IMR-90 (cell line): ENCODE measurements around the gene GABRB1. TPM values are rescaled to one million over a fixed set of nuclear protein-coding genes. Genes with fewer than 3 reads are reported as not detected.

Experiments
- ATAC-seq: fragments of 200-7000 bp; cut with Tn5 transposase; 2 replicates; pipeline ENCODE4 v1.9.1; 2020; ENCODE audit warnings: low read depth, mild to moderate bottlenecking, moderate library complexity
- BruUV-seq: library from RNA; stranded (reverse); fragments of 400-500 nt; replicated peaks from 2 replicates; lab custom pipeline; 2021; lab: Mats Ljungman, UMichigan
- CTCF ChIA-PET: fragments of 300-600 bp; formaldehyde crosslinking; extraction: SDS; loops from one replicate; lab custom pipeline; 2021; ENCODE audit warnings: antibody characterized with exemption; lab: Yijun Ruan, JAX
- POLR2A ChIA-PET: fragments of 300-600 bp; sonication (Branson Sonifier 250); formaldehyde crosslinking; loops from one replicate; lab custom pipeline; 2022; ENCODE audit warnings: antibody characterized with exemption; ENCODE audit not compliant: unreplicated experiment; lab: Charles Lee
- DNase-seq: peaks from one replicate; pipeline ENCODE4 v3.0.0; 2013
- H2AFZ ChIP-seq: replicated peaks from 2 replicates; pipeline ENCODE3; 2013; ENCODE audit warnings: low read length, mild to moderate bottlenecking; ENCODE audit not compliant: poor library complexity
- H2AK5ac ChIP-seq: 2 replicates; pipeline ENCODE4 v1.6.1; 2013; ENCODE audit warnings: low read depth, low read length, inconsistent platforms
- H2AK9ac ChIP-seq: replicated peaks from 2 replicates; pipeline ENCODE3; 2013; ENCODE audit warnings: mild to moderate bottlenecking, low read depth, low read length, moderate library complexity; ENCODE audit not compliant: poor library complexity
- H2BK120ac ChIP-seq: 2 replicates; pipeline ENCODE4 v1.6.1; 2013; ENCODE audit warnings: low read depth, low read length, inconsistent platforms
- H2BK15ac ChIP-seq: 3 replicates; pipeline ENCODE4 v1.6.1; 2013; ENCODE audit warnings: low read depth, low read length, inconsistent platforms
- H2BK20ac ChIP-seq: 2 replicates; pipeline ENCODE4 v1.6.1; 2013; ENCODE audit warnings: low read depth, mild to moderate bottlenecking, inconsistent platforms, low read length, moderate library complexity
- H2BK5ac ChIP-seq: 2 replicates; pipeline ENCODE4 v1.6.1; 2013; ENCODE audit warnings: mild to moderate bottlenecking, low read depth, low read length, inconsistent platforms; ENCODE audit not compliant: poor library complexity, severe bottlenecking
- H3K14ac ChIP-seq: replicated peaks from 2 replicates; pipeline ENCODE4 v1.6.1; 2013; ENCODE audit warnings: low read depth, low read length, inconsistent platforms
- H3K18ac ChIP-seq: 2 replicates; pipeline ENCODE4 v1.6.1; 2013; ENCODE audit warnings: low read depth, low read length, control low read depth
- H3K23ac ChIP-seq: 2 replicates; pipeline ENCODE4 v1.6.1; 2013; ENCODE audit warnings: low read depth, low read length, inconsistent platforms
- H3K27ac ChIP-seq: 2 replicates; pipeline ENCODE4 v1.5.1; 2013; ENCODE audit warnings: mild to moderate bottlenecking, control low read depth, low read length; ENCODE audit not compliant: insufficient read depth
- H3K27me3 ChIP-seq: 2 replicates; pipeline ENCODE4 v1.6.1; 2013; ENCODE audit warnings: low read length; ENCODE audit not compliant: control insufficient read depth, insufficient read depth
- H3K36me3 ChIP-seq: 2 replicates; pipeline ENCODE4 v1.6.1; 2013; ENCODE audit warnings: low read length, mixed read lengths; ENCODE audit not compliant: control insufficient read depth, insufficient read depth
- H3K4ac ChIP-seq: 2 replicates; pipeline ENCODE4 v1.6.1; 2013; ENCODE audit warnings: low read depth, low read length, inconsistent platforms
- H3K4me1 ChIP-seq: 2 replicates; pipeline ENCODE4 v1.6.1; 2013; ENCODE audit warnings: low read length, mixed read lengths; ENCODE audit not compliant: control insufficient read depth, insufficient read depth
- H3K4me2 ChIP-seq: 2 replicates; pipeline ENCODE4 v1.6.1; 2013; ENCODE audit warnings: low read depth, mild to moderate bottlenecking, control low read depth, low read length, moderate library complexity
- H3K4me3 ChIP-seq: 2 replicates; pipeline ENCODE4 v1.5.1; 2013; ENCODE audit warnings: low read depth, mild to moderate bottlenecking, control low read depth, low read length, moderate library complexity; ENCODE audit not compliant: insufficient read depth
- H3K56ac ChIP-seq: 2 replicates; pipeline ENCODE4 v1.6.1; 2013; ENCODE audit warnings: low read length, inconsistent platforms; ENCODE audit not compliant: insufficient read depth; ENCODE audit errors: extremely low read depth
- H3K79me1 ChIP-seq, 2 experiments: 2 replicates each; pipeline ENCODE4 v1.6.1; 2013; ENCODE audit warnings: low read length in 2 of 2, inconsistent platforms in 1 of 2, low read depth in 1 of 2
- H3K9ac ChIP-seq: 2 replicates; pipeline ENCODE4 v1.6.1; 2013; ENCODE audit warnings: low read depth, low read length, control low read depth
- H3K9me1 ChIP-seq: 2 replicates; pipeline ENCODE4 v1.6.1; 2013; ENCODE audit warnings: low read length, inconsistent platforms; ENCODE audit not compliant: insufficient read depth
- H3K9me3 ChIP-seq: 2 replicates; pipeline ENCODE4 v1.6.1; 2013; ENCODE audit warnings: low read length; ENCODE audit not compliant: control insufficient read depth, insufficient read depth
- H4K20me1 ChIP-seq: 2 replicates; pipeline ENCODE4 v1.6.1; 2013; ENCODE audit warnings: low read length, inconsistent platforms; ENCODE audit not compliant: insufficient read depth
- H4K5ac ChIP-seq: 2 replicates; pipeline ENCODE4 v1.6.1; 2013; ENCODE audit warnings: mild to moderate bottlenecking, low read depth, low read length, control low read depth
- H4K8ac ChIP-seq, 2 experiments: 2 replicates each; pipeline ENCODE4 v1.6.1; 2013; ENCODE audit warnings: low read depth in 2 of 2, low read length in 2 of 2, control low read depth in 1 of 2, inconsistent platforms in 1 of 2
- H4K91ac ChIP-seq: 2 replicates; pipeline ENCODE4 v1.6.1; 2013; ENCODE audit warnings: low read depth, low read length, inconsistent platforms; ENCODE audit not compliant: insufficient read depth
- CHD1 ChIP-seq: IDR thresholded peaks from 2 replicates; pipeline ENCODE4 v1.6.1; 2012; ENCODE audit warnings: low read depth, low read length, improper control_type of control experiment
- CTCF ChIP-seq: conservative IDR thresholded peaks from 2 replicates; pipeline ENCODE4 v1.5.1; 2012; ENCODE audit warnings: mild to moderate bottlenecking, low read depth, low read length, improper control_type of control experiment
- FOS ChIP-seq: fragments of 150-350 bp; IDR thresholded peaks from 2 replicates; pipeline ENCODE4 v1.6.1; 2016; ENCODE audit warnings: low read depth, low read length
- MAZ ChIP-seq: IDR thresholded peaks from 2 replicates; pipeline ENCODE4 v1.6.1; 2012; ENCODE audit warnings: low read depth, mild to moderate bottlenecking, low read length, improper control_type of control experiment, moderate library complexity, borderline replicate concordance
- NFE2L2 ChIP-seq: fragments of 150-350 bp; IDR thresholded peaks from 2 replicates; pipeline ENCODE4 v1.6.1; 2016; ENCODE audit warnings: low read depth, mild to moderate bottlenecking, low read length
- SMC3 ChIP-seq: fragments of 150-350 bp; IDR thresholded peaks from 2 replicates; pipeline ENCODE4 v1.6.1; 2016; ENCODE audit warnings: low read depth, mild to moderate bottlenecking, antibody characterized with exemption, low read length, moderate library complexity
- WGBS, 2 experiments: methylation state at CpG; one replicate each; pipeline versions ENCODE4 v1.1.5 to v1.1.7; 2013; ENCODE audit warnings: missing lambda C conversion rate in 2 of 2; ENCODE audit not compliant: insufficient read length in 1 of 2; ENCODE audit errors: extremely low coverage in 2 of 2; 5-methylcytosine and 5-hydroxymethylcytosine counted together
- dilution Hi-C: fragments of 300-500 bp; cut with HindIII; formaldehyde crosslinking; loops from one replicate; pipeline ENCODE4 v1.14.3; 2018; ENCODE audit warnings: low sequenced_read_pairs; ENCODE audit not compliant: unreplicated experiment
- in situ Hi-C: fragments of 300-500 bp; cut with MboI; formaldehyde crosslinking; loops from 3 replicates; pipeline ENCODE4 v1.14.3; 2019; ENCODE audit warnings: low sequenced_read_pairs, inconsistent platforms, mixed read lengths
- intact Hi-C: fragments of 100-400 bp; cut with micrococcal nuclease; formaldehyde crosslinking; loops from 2 replicates; pipeline ENCODE4 v1.10.0; 2022
- polyA plus RNA-seq, 3 experiments: library from polyadenylated mRNA; depleted of rRNA; stranded (reverse); fragments of >200 nt; gene quantifications; 2 replicates each; pipeline ENCODE4 v1.2.3, GENCODE V29; 2012; ENCODE audit warnings: low replicate concordance in 1 of 3
- total RNA-seq: library from RNA; depleted of rRNA; stranded (reverse); fragments of >200 nt; gene quantifications from 2 replicates; pipeline ENCODE4 v1.2.3, GENCODE V29; 2012

The GABRB1 gene
- total and polyA plus RNA-seq, 2 of the 4 experiments (the other 2 are of a cell fraction): 4.7 to 16.1 TPM

- Histone ChIP-seq H3K9me1 (no peaks in the 10 kb centered on the region), H3K4me1 (peaks cover 2% of the 10 kb centered on the region; the same call in 1 of the 2 replicates), H2AFZ (no peak overlapping the region), H3K79me1 (no peaks in the 10 kb centered on the region), H3K56ac (no peak overlapping the region), H2BK5ac (no peak overlapping the region), H2BK120ac (peak overlapping the region; percentile 33; the same call in 1 of the 2 replicates), H3K23ac (no peak overlapping the region), H3K9me3 (no peaks in the 10 kb centered on the region), H2BK20ac (0 out of 2 replicates have a peak overlapping the region, but pooled peaks have one; percentile 9), H3K36me3 (no peaks in the 10 kb centered on the region), H2AK5ac (peak overlapping the region; percentile 76), H4K91ac (no peak overlapping the region), H3K4me3 (no peak overlapping the region), H2AK9ac (no peak overlapping the region), H3K9ac (no peak overlapping the region), H4K20me1 (no peaks in the 10 kb centered on the region), H3K18ac (no peak overlapping the region), H3K27ac (no peak overlapping the region), H3K4me2 (no peak overlapping the region), H3K27me3 (no peaks in the 10 kb centered on the region), H4K5ac (no peak overlapping the region), H3K14ac (no peak overlapping the region), H4K8ac (no peak overlapping the region), H3K4ac (peak overlapping the region; percentile 30; the same call in 1 of the 2 replicates), H2BK15ac (peak overlapping the region; percentile 55; the same call in 1 of the 3 replicates)
- POLR2A ChIA-PET: no interaction called here
- WGBS, 2 experiments: no CpG with 5 or more reads among the region's 2 CpGs
- dilution Hi-C loops (no loop called here), in situ Hi-C loops (no loop called here), intact Hi-C loops (no loop called here)
- TF ChIP-seq SMC3: no peak
- no peak for TF ChIP-seq MAZ
- TF ChIP-seq CTCF: no peak
- TF ChIP-seq FOS: no peak
- no peak for TF ChIP-seq NFE2L2
- TF ChIP-seq CHD1: no peak
- CTCF ChIA-PET: no interaction called here
- DNase-seq (no peak), ATAC-seq (no peak)
- no TSS peak for BruUV-seq
These were observed 172.2 kb downstream of the GABRB1 start for GRCh38 chr4:47203593-47203992.
